ENCODE measurements around the gene STK33. TPM values are rescaled to one million over a fixed set of nuclear protein-coding genes. Genes with fewer than 3 reads are reported as not detected.

The STK33 gene
- polyA plus RNA-seq, 1 of the 3 experiments (the other 2 are of a cell fraction), result 12.3 TPM

- Histone ChIP-seq H3K4me1 (ENCODE audit: control insufficient read depth in 1 of 2, insufficient read depth in 2 of 2, low read depth in 1 of 2, low read length in 1 of 2) (peaks cover 0 to 13% of the 10 kb centered on the region in 2 experiments; a peak in 1 of 4 replicates), H3K4me2 (no peak overlapping the region), H3K4me3 (ENCODE audit: low read depth in 2 of 2, low read length in 1 of 2) (no peak overlapping the region), H3K9me2 (no peaks in the 10 kb centered on the region), H3K36me3 (replicated peaks in 1 of 2; ENCODE audit: control insufficient read depth in 1 of 2, insufficient read depth in 2 of 2, low read length in 1 of 2) (no peaks in the 10 kb centered on the region), H3K79me2 (ENCODE audit: insufficient read depth) (no peaks in the 10 kb centered on the region), H3K9me3 (no peaks in the 10 kb centered on the region), H3K9ac (no peak overlapping the region), H4K20me1 (ENCODE audit: insufficient read depth) (no peaks in the 10 kb centered on the region), H3K27me3 (ENCODE audit: insufficient read depth) (no peaks in the 10 kb centered on the region), H3K27ac (ENCODE audit: low read depth in 2 of 2, low read length in 1 of 2) (no peak overlapping the region), H3F3A (replicated peaks; ENCODE audit: insufficient read depth) (no peaks in the 10 kb centered on the region), H2AFZ (ENCODE audit: low read depth) (no peak overlapping the region)
- POLR2A ChIA-PET, result no interaction called here
- no peak for DNase-seq
- 84% methylated on average over 11 of the region's 11 CpGs for WGBS (ENCODE audit: low lambda C conversion rate)
- CTCF ChIA-PET, result interaction anchor here (1.8 to 3.8 kb wide), 4 partner anchors 10 to 339 kb away, joined by 5 to 21 read pairs (median 8); no protein-coding TSS in a partner anchor
- TF ChIP-seq PBX3 (IDR thresholded peaks at IDR 0.05), result no peak
- no peak for TF ChIP-seq ELF1 (IDR thresholded peaks at IDR 0.05)
Observed at GRCh38 chr11:8345179-8345578, 248.8 kb downstream of the STK33 start.

- no peak for TF ChIP-seq NRF1 (IDR thresholded peaks at IDR 0.05; ENCODE audit: low read depth, low read length)
- no peak for TF ChIP-seq EZH2phosphoT487 (IDR thresholded peaks at IDR 0.05; ENCODE audit: borderline replicate concordance, low read depth)
- no peak for TF ChIP-seq REST (IDR thresholded peaks at IDR 0.05; ENCODE audit: low read depth, low read length)
- no peak for TF ChIP-seq MEF2A (IDR thresholded peaks at IDR 0.05; ENCODE audit: borderline replicate concordance, low read depth)
- TF ChIP-seq USF1 (IDR thresholded peaks at IDR 0.05; ENCODE audit: borderline replicate concordance, low read depth), result no peak
- no peak for TF ChIP-seq SIN3A (IDR thresholded peaks at IDR 0.05; ENCODE audit: borderline replicate concordance, low read depth, low read length)
- TF ChIP-seq CTCF (IDR thresholded peaks at IDR 0.05), result no peak
- H3K4me1 ChIP-seq (ENCODE audit: control insufficient read depth in 1 of 2, insufficient read depth in 2 of 2, low read depth in 1 of 2, low read length in 1 of 2), result peaks cover 0 to 13% of the 10 kb centered on the region in 2 experiments; a peak in 1 of 4 replicates
- H3K79me2 ChIP-seq (ENCODE audit: insufficient read depth), result no peaks in the 10 kb centered on the region
- H3F3A ChIP-seq (replicated peaks; ENCODE audit: insufficient read depth), result no peaks in the 10 kb centered on the region
- H3K4me3 ChIP-seq (ENCODE audit: low read depth in 2 of 2, low read length in 1 of 2), result no peak overlapping the region
- no peaks in the 10 kb centered on the region for H3K27me3 ChIP-seq (ENCODE audit: insufficient read depth)
- H3K9ac ChIP-seq, result no peak overlapping the region
- no peaks in the 10 kb centered on the region for H3K9me2 ChIP-seq
- ChIA-PET POLR2A (interaction anchor here (1.0 kb wide), 1 partner anchor 10 kb away, joined by 4 read pairs; no protein-coding TSS in a partner anchor), CTCF (interaction anchor here (0.8 to 3.8 kb wide), 8 partner anchors 10 to 338 kb away, joined by 3 to 21 read pairs (median 5); partner anchors contain the start of gene LMO1)
- DNase-seq, result no peak
- no peak overlapping the region for H3K27ac ChIP-seq (ENCODE audit: low read depth in 2 of 2, low read length in 1 of 2)
- WGBS (ENCODE audit: low lambda C conversion rate), result 70% methylated on average over 3 of the region's 3 CpGs
- H2AFZ ChIP-seq (ENCODE audit: low read depth), result no peak overlapping the region
- no peaks in the 10 kb centered on the region for H4K20me1 ChIP-seq (ENCODE audit: insufficient read depth)
- H3K9me3 ChIP-seq, result no peaks in the 10 kb centered on the region
- no peaks in the 10 kb centered on the region for H3K36me3 ChIP-seq (replicated peaks in 1 of 2; ENCODE audit: control insufficient read depth in 1 of 2, insufficient read depth in 2 of 2, low read length in 1 of 2)
- no peak overlapping the region for H3K4me2 ChIP-seq
Observed at GRCh38 chr11:8344346-8344745, 249.7 kb downstream of the STK33 start.
